Putamen (tissue), 1 donor: ENCODE data around the gene FAM193A.
"Not testable (repeated sequence)": the region's sequence is repeated elsewhere in the genome, so short reads cannot be mapped to it uniquely, and the experiment has no call there.

ENCODE experiments used
- DNase-seq: peaks from one replicate; pipeline ENCODE4 v3.0.0-alpha.2; 2016; ENCODE audit warnings: low spot score

Gene FAM193A

DNA sequence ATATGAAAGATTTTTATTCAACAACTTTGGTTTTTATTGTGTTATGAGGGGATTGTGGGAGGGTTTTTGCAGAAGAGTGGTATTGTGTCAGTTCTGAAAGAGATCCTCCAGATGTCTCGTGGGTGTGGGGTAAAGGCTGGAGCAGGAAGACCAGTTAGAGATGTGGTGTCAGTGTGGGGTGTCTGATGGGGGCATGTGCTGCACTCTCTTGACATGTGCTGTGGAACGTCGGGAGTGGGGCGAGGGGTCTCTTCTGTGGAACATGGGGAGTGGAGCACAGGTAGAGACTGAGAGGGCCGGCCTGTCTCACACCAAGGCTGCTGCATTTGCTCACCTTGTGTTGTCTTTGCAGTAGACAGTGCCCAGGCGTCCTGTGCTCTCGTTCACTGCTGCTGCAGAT is 37.6 kb downstream of the FAM193A start:
- no peak for DNase-seq

DNA sequence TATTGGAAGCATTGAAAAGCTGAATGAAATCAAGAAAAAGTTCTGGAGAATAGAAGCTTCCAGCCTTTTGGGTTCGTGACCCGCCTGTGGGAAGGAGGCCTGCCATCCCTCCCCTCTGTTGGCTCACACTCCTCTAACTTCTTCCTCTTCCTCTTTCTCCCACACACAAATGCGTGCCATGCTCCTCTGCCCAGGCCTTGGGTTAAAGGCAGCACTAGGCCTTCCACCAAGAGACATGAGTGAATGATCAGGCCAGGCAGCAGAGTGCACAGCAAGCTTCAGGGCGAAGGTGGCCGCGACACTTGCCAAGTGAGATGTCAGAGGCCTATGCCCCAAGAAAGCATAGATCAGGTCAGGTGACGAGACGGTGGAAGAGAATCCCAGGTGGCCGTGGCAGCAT is 38.4 kb downstream of the FAM193A start:
- DNase-seq, result no peak

GRCh38 chr4:2576290-2576689 is 39.8 kb downstream of the FAM193A start:
- no peak for DNase-seq

- DNase-seq, result no peak
Measured at GRCh38 chr4:2578106-2578505, 41.7 kb downstream of the FAM193A start.

- no peak for DNase-seq
Measured at GRCh38 chr4:2579910-2580309, 43.5 kb downstream of the FAM193A start.

DNA sequence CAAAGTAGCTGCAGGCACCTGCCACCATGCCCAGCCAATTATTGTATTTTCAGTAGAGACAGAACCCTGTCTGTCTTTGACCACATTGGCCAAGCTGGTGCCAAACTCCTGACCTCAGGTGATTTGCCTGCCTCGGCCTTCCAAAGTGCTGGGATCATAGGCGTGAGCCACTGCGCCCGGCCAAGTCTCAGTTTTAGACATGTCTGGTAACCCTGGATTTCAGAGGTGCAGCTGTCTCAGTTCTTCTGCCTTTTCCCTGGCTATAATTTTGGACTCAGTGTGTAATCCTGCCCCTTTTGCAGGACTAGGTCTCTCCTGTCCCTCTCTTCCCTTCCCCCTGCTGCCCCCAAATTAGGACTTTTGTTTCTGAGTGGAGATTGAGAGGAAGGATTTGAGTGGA is 46.6 kb downstream of the FAM193A start:
- DNase-seq, result no peak

DNA sequence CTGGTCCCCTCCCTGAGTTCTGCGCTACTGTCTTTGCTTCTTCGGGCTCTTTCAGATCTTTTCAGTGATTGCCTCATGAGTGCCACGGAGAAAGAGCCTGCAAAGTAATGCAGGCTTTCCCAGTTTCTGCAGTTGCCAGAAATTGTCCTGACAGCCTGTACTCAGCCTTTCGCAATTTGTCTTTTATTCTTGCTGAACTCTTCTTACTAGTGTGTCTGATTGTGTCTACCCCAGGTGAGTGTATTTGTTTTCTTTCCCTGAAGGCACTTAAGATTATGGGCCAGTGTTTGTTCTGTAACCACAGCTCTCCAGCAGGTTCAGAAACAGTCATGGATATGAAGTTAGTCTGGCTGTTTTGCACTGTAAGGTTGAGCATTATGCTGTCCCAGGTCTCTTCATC is 47.1 kb downstream of the FAM193A start:
- no peak for DNase-seq

DNA sequence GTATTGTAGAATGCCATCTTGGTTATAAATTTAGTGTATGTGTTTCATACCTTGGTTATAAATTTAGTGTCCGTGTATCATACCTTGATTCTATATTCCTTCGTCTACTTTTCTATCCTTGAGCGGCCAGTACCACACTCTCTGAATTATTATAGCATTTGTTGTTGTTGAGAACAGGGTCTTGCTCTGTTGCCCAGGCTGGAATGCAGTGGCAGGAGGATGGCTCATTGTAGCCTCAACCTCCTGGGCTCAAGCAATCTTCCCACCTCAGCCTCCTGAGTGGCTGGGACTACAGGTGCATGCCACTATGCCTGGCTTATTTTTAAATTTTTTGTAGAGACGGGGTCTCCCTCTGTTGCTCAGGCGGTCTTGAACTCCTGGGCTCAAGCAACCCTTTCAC is 50.1 kb downstream of the FAM193A start:
- no peak for DNase-seq

GRCh38 chr4:2587213-2587823 is 50.9 kb downstream of the FAM193A start:
- DNase-seq, result no peak

DNA sequence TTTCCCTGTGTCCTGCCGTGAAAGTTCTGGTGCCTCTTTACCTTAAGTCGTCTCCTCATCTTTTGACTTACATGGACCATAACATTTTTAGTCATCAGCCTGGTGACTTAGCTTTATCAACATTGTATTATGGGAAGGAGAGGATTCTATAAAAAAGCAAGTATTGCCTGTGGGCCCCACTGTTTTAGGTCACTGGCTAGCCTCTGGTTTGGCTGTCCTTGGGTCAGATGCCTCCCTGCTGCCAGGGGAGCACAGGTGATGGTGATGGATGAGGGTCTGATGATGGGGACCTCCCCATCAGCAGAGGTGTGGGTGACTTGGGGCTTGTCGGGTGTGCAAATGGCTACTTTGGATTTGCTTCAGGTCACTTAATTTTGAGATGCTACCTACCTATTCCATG is 51.8 kb downstream of the FAM193A start:
- no peak for DNase-seq

GRCh38 chr4:2591189-2591588 is 54.7 kb downstream of the FAM193A start:
- DNase-seq, result no peak

DNA sequence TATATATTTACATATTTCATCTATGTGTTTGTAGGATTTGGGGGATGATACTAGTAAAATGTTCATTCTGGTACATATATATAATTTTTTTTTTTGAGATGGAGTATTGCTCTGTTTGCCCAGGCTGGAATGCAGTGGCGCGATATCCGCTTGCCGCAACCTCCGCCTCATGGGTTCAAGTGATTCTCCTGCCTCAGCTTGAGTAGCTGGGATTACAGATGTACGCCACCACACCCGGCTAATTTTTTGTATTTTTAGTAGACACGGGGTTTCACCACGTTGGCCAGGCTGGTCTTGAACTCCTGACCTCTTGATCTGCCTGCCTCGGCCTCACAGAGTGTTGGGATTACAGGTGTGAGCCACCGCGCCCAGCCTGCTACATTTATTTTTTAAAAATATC is 55.6 kb downstream of the FAM193A start:
- not testable (repeated sequence) for DNase-seq

DNA sequence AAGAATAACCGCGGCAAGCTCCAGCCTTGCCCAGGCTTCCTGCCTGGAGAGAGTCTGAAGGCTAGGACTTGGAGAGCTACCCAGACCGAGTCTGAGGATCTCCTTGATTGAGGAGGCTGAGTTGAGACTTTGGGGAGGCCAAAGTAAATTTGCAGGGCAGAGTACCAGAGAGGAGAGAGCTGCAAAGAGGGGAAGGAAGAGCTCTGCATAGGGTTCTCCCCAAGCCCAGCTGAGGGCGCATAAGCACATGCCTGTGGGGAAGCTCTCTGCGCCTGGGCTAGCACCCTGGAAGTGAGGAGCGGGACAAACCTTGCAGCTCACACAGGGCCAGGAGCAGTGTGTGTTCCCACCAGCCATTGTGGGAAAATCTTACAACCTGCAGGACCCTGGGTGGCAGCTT is 56.1 kb downstream of the FAM193A start:
- no peak for DNase-seq

- no peak for DNase-seq
Measured at GRCh38 chr4:2593003-2593402, 56.6 kb downstream of the FAM193A start.

- no peak for DNase-seq
Measured at GRCh38 chr4:2595436-2595835, 59.0 kb downstream of the FAM193A start.

GRCh38 chr4:2595952-2596552 is 59.6 kb downstream of the FAM193A start:
- no peak for DNase-seq

DNA sequence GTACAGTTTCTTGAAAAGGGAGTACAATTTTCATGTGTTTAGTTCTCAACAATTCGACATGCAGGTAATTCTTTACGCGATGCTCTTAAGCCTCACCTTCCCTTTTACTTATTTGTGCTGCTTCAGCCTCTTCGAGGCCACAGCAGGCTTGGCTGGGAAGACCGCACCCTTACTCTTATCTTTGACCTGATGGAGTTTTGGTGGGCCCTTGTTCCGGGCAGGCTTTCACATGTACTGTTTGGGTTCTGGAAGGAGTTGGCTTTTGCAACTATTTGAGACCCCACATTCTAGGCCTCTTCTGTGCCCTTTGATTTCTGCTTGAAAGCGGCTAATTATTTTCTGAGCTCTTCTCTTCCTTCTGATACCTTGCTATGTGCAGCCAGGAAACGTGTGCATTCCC is 60.2 kb downstream of the FAM193A start:
- DNase-seq, result no peak

GRCh38 chr4:2598511-2599303 is 62.3 kb downstream of the FAM193A start:
- no peak for DNase-seq

GRCh38 chr4:2599304-2599654 is 62.8 kb downstream of the FAM193A start:
- DNase-seq, result no peak

GRCh38 chr4:2600878-2601277 is 64.4 kb downstream of the FAM193A start:
- no peak for DNase-seq

DNA sequence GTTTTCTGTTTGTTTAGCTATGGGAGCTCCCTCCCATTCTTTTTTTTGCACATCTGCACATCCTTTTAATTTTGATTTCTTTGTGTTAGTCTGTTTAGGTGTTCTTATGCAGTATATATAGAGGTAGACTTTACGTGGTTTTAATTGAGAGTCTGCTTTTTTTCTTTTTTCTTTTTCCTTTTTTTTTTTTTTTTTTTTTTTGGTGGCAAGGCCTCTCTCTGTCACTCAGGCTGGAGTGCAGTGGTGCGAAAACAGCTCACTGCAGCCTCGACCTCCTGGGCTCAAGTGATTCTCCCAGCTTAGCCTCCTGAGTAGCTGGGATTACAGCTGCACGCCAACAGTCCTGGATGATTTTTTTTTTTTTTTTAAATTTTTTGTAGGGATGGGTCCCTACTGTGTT is 68.2 kb downstream of the FAM193A start:
- DNase-seq, result no peak

GRCh38 chr4:2606960-2607506 is 70.6 kb downstream of the FAM193A start:
- no peak for DNase-seq

GRCh38 chr4:2607822-2608221 is 71.4 kb downstream of the FAM193A start:
- DNase-seq, result no peak
